HS-5 (cell line): ENCODE measurements around the gene DNAJC5.
A peak's percentile ranks its signal among the peaks of the same experiment; 100 is the strongest.

Source experiments
- DNase-seq: peaks from one replicate; pipeline ENCODE4 v3.0.0-alpha.2; 2012; ENCODE audit warnings: low read depth

Gene DNAJC5

DNA sequence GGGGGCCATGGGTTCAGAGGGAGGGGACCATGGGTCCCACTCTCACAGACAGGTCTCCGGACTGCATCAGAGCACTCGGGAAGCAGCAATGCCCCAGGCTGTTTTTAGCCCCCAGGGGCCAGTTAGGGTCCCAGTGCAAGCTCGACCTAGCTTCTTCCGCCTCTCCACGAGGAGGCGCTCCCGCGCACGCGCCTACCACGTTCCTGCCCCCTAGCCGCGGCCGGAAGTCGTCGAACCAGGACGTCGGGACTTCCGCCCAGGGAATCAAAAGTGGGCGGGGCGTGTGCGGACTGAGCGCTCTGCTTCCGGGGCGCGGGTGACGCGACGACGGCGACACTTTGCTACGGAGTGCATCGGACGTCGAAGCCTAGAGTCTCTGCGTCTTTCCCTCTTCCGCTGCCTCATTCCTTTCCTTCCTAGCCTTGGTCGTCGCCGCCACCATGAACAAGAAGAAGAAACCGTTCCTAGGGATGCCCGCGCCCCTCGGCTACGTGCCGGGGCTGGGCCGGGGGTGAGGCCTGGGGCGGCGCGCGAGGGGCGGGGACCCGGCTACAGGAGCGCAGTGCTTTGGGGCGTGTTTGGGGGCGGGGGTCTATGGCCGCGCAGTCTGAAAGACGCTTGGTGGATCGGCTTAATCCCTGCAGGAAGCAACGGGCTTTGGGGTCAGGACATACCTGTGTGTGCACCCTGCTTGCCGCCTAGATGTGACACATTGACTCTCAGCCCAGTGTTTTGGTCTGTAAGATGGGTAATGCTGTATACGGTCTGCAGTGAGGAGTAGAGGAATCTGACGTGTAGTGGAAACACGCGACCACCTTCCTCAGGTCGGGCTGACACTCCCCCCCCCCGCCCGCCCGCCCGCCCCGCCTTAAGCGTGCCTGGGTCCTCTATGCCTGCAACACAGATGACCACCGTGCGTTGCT, 86.1 kb downstream of the DNAJC5 start, which contains the start of gene PRPF6:
PRPF6 (plus strand) TSS at position 327 of the 923 bp plus-strand sequence; CDS start at position 441, 114 bp downstream.
- DNase-seq: peak; percentile 66

DNA sequence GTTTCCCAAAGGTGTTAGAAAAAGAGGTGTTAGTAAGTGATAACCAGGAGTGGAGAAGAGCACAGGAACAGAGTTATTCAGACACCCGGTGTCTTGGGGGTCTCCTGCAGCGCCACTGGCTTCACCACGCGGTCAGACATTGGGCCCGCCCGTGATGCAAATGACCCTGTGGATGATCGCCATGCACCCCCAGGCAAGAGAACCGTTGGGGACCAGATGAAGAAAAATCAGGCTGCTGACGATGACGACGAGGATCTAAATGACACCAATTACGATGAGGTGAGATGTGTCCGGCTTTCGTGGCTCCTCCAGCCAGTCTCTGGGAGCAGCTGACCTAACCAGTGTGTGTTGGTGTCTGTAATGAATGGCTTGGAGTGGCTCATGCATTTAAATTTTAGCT, 88.0 kb downstream of the DNAJC5 start:
- no peak for DNase-seq
